Suppressor macrophage (primary cell): Measurements from ENCODE around the gene FHL2.

Experiments used
- DNase-seq, 4 experiments: peaks; one replicate each; pipeline ENCODE4 v3.0.0-alpha.2; 2020 to 2022

The FHL2 gene

GRCh38 chr2:105378276-105378840 lies 20.5 kb downstream of the FHL2 start:
- no peak for DNase-seq

- no peak for DNase-seq
These were observed 21.0 kb downstream of the FHL2 start for GRCh38 chr2:105377871-105378270.

- DNase-seq: no peak
These were observed 22.0 kb downstream of the FHL2 start for GRCh38 chr2:105376789-105377240.

GRCh38 chr2:105376010-105376409 lies 22.8 kb downstream of the FHL2 start:
- no peak for DNase-seq

GRCh38 chr2:105375001-105375561 lies 23.8 kb downstream of the FHL2 start:
- DNase-seq: no peak

- DNase-seq: no peak
These were observed 24.9 kb downstream of the FHL2 start for GRCh38 chr2:105373895-105374401.

GRCh38 chr2:105373344-105373781 lies 25.5 kb downstream of the FHL2 start:
- no peak for DNase-seq

GRCh38 chr2:105371810-105372209 lies 27.0 kb downstream of the FHL2 start:
- DNase-seq: no peak

GRCh38 chr2:105371156-105371555 lies 27.7 kb downstream of the FHL2 start:
- DNase-seq: no peak

- peak; percentile 88 to 92 (median 90) for DNase-seq
These were observed 28.8 kb downstream of the FHL2 start for GRCh38 chr2:105369777-105370690.

GRCh38 chr2:105368759-105369408 lies 30.0 kb downstream of the FHL2 start:
- DNase-seq: no peak

- no peak for DNase-seq
These were observed 33.6 kb downstream of the FHL2 start for GRCh38 chr2:105365206-105365605.

- DNase-seq: no peak
These were observed 34.3 kb downstream of the FHL2 start for GRCh38 chr2:105364436-105365139.

GRCh38 chr2:105362862-105363591 lies 35.8 kb downstream of the FHL2 start:
- DNase-seq: no peak

GRCh38 chr2:105361102-105361889 lies 37.6 kb downstream of the FHL2 start:
- DNase-seq: no peak

GRCh38 chr2:105358593-105358992 lies 40.3 kb downstream of the FHL2 start:
- DNase-seq: no peak

GRCh38 chr2:105357122-105357521 lies 41.7 kb downstream of the FHL2 start:
- no peak for DNase-seq

GRCh38 chr2:105344704-105345345 lies 54.0 kb downstream of the FHL2 start:
- DNase-seq: peak in 2 of 4 experiments; percentile 39 to 51

GRCh38 chr2:105339414-105339813 lies 59.4 kb downstream of the FHL2 start:
- DNase-seq: no peak

GRCh38 chr2:105338020-105338385 lies 60.8 kb downstream of the FHL2 start:
- peak in 2 of 4 experiments; percentile 7 to 23 for DNase-seq
